Activated B cell treated with CpG ODN at 0.5 μM for 24 hours (primary cell): ENCODE results near the gene BCAS1. TPM values are rescaled to one million over a fixed set of nuclear protein-coding genes. Genes with fewer than 3 reads are reported as not detected.

Experiments used
- ATAC-seq: fragments of 200-7000 bp; cut with Tn5 transposase; one replicate; pipeline ENCODE4 v1.10.0; 2021; ENCODE audit warnings: low read depth, mild to moderate bottlenecking, moderate library complexity
- CTCF ChIA-PET: fragments of 350-600 bp; sonication (Branson Sonifier 250); formaldehyde crosslinking; loops from one replicate; lab custom pipeline; 2021; ENCODE audit warnings: antibody characterized with exemption; lab: Charles Lee
- POLR2A ChIA-PET: fragments of 350-600 bp; sonication (Branson Sonifier 250); formaldehyde crosslinking; loops from one replicate; lab custom pipeline; 2021; ENCODE audit warnings: antibody characterized with exemption; lab: Charles Lee
- DNase-seq: peaks from one replicate; pipeline ENCODE4 v3.0.0; 2022
- H3K27ac Mint-ChIP-seq: one replicate; pipeline ENCODE4 v1.8.0; 2020; ENCODE audit warnings: mixed read lengths
- H3K27me3 Mint-ChIP-seq: one replicate; pipeline ENCODE4 v1.8.0; 2021; ENCODE audit warnings: mixed read lengths
- H3K36me3 Mint-ChIP-seq: one replicate; pipeline ENCODE4 v1.8.0; 2021; ENCODE audit warnings: low read depth, mixed read lengths
- H3K4me1 Mint-ChIP-seq: one replicate; pipeline ENCODE4 v1.8.0; 2021; ENCODE audit warnings: mixed read lengths
- H3K4me3 Mint-ChIP-seq: one replicate; pipeline ENCODE4 v1.8.0; 2020; ENCODE audit warnings: mild to moderate bottlenecking, mixed read lengths
- H3K9me3 Mint-ChIP-seq: one replicate; pipeline ENCODE4 v1.8.0; 2020; ENCODE audit warnings: mixed read lengths
- CTCF ChIP-seq: fragments of 200-600 bp; IDR thresholded peaks from one replicate; pipeline ENCODE4 v1.8.0; 2022; ENCODE audit warnings: antibody characterized with exemption, mild to moderate bottlenecking
- intact Hi-C: fragments of 100-400 bp; cut with micrococcal nuclease; formaldehyde crosslinking; loops from one replicate; pipeline ENCODE4 v1.15.1; 2024
- total RNA-seq: library from RNA; stranded (reverse); gene quantifications from 2 replicates; pipeline ENCODE4 v1.2.3, GENCODE V29; 2022

BCAS1 gene
- total RNA-seq, 1 donor from 2014 or later, result 1.7 TPM

DNA sequence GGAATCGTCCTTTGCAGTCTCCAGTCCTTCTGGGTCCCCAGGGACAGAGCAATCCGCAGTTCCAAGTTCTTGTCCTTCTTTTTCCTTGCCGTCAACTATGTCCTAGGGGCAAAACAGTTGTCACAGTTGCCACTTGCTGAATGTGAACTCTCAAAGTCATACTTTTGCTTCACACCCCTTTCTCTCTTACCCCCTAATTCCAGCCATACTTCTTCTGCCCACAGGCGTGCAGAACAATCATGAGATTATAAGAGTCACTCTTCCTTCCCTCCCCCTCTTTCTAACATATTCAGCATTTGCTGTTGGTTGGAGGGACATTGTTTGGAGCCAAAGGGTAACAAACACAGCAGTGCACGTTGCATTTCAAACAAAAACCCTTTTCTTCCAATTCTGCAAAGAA lies 74.4 kb downstream of the BCAS1 start:
- Mint-ChIP-seq H3K4me1 (no peaks in the 10 kb centered on the region), H3K4me3 (no peak overlapping the region), H3K27ac (no peak overlapping the region), H3K36me3 (peaks cover 1% of the 10 kb centered on the region), H3K27me3 (peaks cover 14% of the 10 kb centered on the region), H3K9me3 (peaks cover 10% of the 10 kb centered on the region)
- intact Hi-C loops, result no loop called here
- TF ChIP-seq CTCF, result no peak
- ChIA-PET POLR2A (no interaction called here), CTCF (no interaction called here)
- ATAC-seq (no peak), DNase-seq (no peak)

DNA sequence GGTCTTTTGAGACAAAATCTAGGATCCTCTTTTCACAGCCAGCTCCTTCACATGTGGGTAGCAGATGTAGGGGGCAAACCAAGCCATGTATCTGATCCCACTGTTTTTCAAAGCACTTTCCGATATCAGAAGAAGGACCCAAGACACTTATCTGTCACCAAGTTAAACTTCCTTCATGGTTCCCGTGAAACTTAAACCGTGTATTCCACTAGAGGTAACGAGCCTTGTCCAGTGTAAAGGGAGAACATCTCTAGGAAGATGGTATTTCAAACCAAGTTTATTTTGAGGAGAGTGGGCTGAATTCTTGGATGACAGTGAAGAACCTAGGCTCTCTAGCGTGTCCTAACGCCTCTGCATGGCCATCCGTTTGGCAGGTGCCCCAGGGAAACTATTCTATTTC lies 76.3 kb downstream of the BCAS1 start:
- TF ChIP-seq CTCF, result no peak
- ChIA-PET POLR2A (no interaction called here), CTCF (no interaction called here)
- Mint-ChIP-seq H3K4me1 (no peaks in the 10 kb centered on the region), H3K36me3 (no peaks in the 10 kb centered on the region), H3K27me3 (peaks cover 14% of the 10 kb centered on the region), H3K9me3 (no peaks in the 10 kb centered on the region), H3K27ac (no peak overlapping the region), H3K4me3 (no peak overlapping the region)
- DNase-seq (no peak), ATAC-seq (no peak)
- intact Hi-C loops, result no loop called here

DNA sequence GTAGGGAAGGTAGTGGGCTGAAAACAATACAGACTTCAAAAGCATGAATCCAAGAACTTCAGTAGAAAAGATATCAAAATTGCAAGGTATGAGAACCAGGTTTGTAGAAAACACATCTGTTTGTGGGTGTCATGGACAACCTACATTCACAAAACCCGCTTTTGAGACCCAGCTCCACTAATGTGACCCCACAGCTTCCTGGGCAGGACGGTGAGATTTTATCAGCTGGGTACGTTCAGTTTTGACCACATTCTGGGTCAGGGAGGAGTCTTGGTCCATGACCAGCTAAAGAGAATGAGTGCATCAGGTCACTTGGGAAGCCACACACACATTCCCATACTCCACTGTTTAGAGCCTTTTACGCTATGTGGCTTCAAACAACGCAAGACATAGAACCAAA lies 77.1 kb downstream of the BCAS1 start:
- no peaks in the 10 kb centered on the region for H3K36me3 Mint-ChIP-seq
- peaks cover 17% of the 10 kb centered on the region for H3K27me3 Mint-ChIP-seq
- H3K4me1 Mint-ChIP-seq, result no peaks in the 10 kb centered on the region
- no peak overlapping the region for H3K27ac Mint-ChIP-seq
- no peak for TF ChIP-seq CTCF
- ATAC-seq (no peak), DNase-seq (no peak)
- H3K4me3 Mint-ChIP-seq, result no peak overlapping the region
- POLR2A ChIA-PET, result interaction anchor here (0.5 kb wide), 1 partner anchor 278 kb away, joined by 10 read pairs; no protein-coding TSS in a partner anchor
- no peaks in the 10 kb centered on the region for H3K9me3 Mint-ChIP-seq
- CTCF ChIA-PET, result no interaction called here
- intact Hi-C loops, result no loop called here

DNA sequence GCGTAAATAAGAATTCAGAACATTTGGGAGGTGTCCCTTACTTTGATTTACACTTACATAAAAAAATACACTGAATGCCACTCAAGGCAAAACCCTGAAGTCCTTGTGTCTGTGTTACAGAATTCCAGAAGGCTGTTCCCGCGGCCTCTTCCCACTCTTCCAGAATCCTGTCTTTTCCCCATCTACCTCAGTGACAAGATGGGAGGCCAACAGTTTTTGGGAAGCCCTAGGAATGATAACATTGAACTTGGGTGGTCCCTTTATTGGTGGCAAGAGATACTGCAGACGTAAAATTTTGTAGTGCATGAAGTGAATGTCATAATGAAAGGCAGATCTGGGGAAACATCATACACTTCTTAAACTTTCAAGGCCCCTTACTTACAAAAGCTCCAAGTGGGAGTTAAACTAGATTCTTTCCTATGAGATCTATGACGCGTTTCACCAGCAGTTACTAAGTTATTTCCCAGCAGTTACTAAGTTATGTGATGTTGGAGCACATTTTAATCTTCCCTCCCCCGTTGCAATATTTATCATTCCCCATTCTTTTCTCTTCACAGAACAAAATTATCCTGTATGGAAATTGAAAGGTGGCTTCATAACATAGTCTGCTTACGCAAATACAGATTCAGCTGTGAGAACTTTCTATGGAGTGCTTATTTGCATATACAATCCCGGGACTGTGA lies 79.5 kb downstream of the BCAS1 start:
- intact Hi-C loops, result no loop called here
- ChIA-PET CTCF (no interaction called here), POLR2A (no interaction called here)
- Mint-ChIP-seq H3K27me3 (peaks cover 8% of the 10 kb centered on the region), H3K4me3 (no peak overlapping the region), H3K27ac (no peak overlapping the region), H3K4me1 (no peaks in the 10 kb centered on the region), H3K36me3 (no peaks in the 10 kb centered on the region), H3K9me3 (no peaks in the 10 kb centered on the region)
- DNase-seq (no peak), ATAC-seq (no peak)
- no peak for TF ChIP-seq CTCF

GRCh38 chr20:53990003-53990402 lies 80.4 kb downstream of the BCAS1 start:
- POLR2A ChIA-PET, result no interaction called here
- ATAC-seq (no peak), DNase-seq (no peak)
- Mint-ChIP-seq H3K36me3 (no peaks in the 10 kb centered on the region), H3K4me1 (no peaks in the 10 kb centered on the region), H3K9me3 (no peaks in the 10 kb centered on the region), H3K4me3 (no peak overlapping the region), H3K27me3 (peaks cover 8% of the 10 kb centered on the region), H3K27ac (no peak overlapping the region)
- CTCF ChIA-PET, result no interaction called here
- intact Hi-C loops, result no loop called here
- no peak for TF ChIP-seq CTCF
